Spleen (tissue), 11 donors: Measurements from ENCODE around the gene CCNC. TPM values are rescaled to one million over a fixed set of nuclear protein-coding genes. Genes with fewer than 3 reads are reported as not detected.

Experiments
- DNase-seq: peaks from one replicate; pipeline ENCODE4 v3.0.0-alpha.2; 2020
- H3K27ac ChIP-seq, 8 donors: fragments of 200-600 bp; sonication (generic) in 7 of 8; 1 replicate in 4 of 8; 2 replicates in 4 of 8; pipeline versions ENCODE4 v1.5.0 to v1.8.0; 2016 to 2021; ENCODE audit warnings: inconsistent platforms in 4 of 8, mild to moderate bottlenecking in 4 of 8, moderate library complexity in 1 of 8
- H3K27me3 ChIP-seq, 7 donors: fragments of 200-600 bp; sonication (generic) in 6 of 7; replicated peaks in 1 of 7; 1 replicate in 4 of 7; 2 replicates in 3 of 7; pipeline versions ENCODE4 v1.5.0 to v1.8.0; 2016 to 2021; ENCODE audit warnings: inconsistent platforms in 3 of 7, mild to moderate bottlenecking in 1 of 7
- H3K36me3 ChIP-seq, 6 donors: fragments of 200-600 bp; sonication (generic) in 5 of 6; 1 replicate in 4 of 6; 2 replicates in 2 of 6; pipeline versions ENCODE4 v1.5.0 to v1.8.0; 2016 to 2021; ENCODE audit warnings: inconsistent platforms in 2 of 6
- H3K4me1 ChIP-seq, 6 donors: fragments of 200-600 bp; sonication (generic) in 5 of 6; 1 replicate in 3 of 6; 2 replicates in 3 of 6; pipeline versions ENCODE4 v1.5.0 to v1.8.0; 2016 to 2021; ENCODE audit warnings: inconsistent platforms in 3 of 6
- H3K4me3 ChIP-seq, 8 donors: fragments of 200-600 bp; sonication (generic) in 7 of 8; 1 replicate in 4 of 8; 2 replicates in 4 of 8; pipeline versions ENCODE4 v1.5.0 to v1.8.0; 2016 to 2021; ENCODE audit warnings: inconsistent platforms in 4 of 8, mild to moderate bottlenecking in 4 of 8, moderate library complexity in 2 of 8
- H3K9me3 ChIP-seq, 8 donors: fragments of 200-600 bp; sonication (generic) in 7 of 8; 1 replicate in 4 of 8; 2 replicates in 4 of 8; pipeline versions ENCODE4 v1.5.0 to v1.8.0; 2016 to 2021; ENCODE audit warnings: inconsistent platforms in 4 of 8
- POLR2A ChIP-seq, 3 donors: fragments of 450-650 bp; IDR thresholded peaks; one replicate each; pipeline ENCODE4 v1.5.1; 2017; ENCODE audit warnings: antibody characterized with exemption in 3 of 3, mild to moderate bottlenecking in 1 of 3
- POLR2AphosphoS5 ChIP-seq, 3 donors: sonication (generic); formaldehyde crosslinking; IDR thresholded peaks; one replicate each; pipeline ENCODE4 v1.5.1; 2017; ENCODE audit warnings: antibody characterized with exemption in 3 of 3
- WGBS, 5 donors: extraction: QIAGEN DNeasy Blood & Tissue Kit in 3 of 5; methylation state at CpG; one replicate each; pipeline versions ENCODE4 v1.1.5 to v1.1.7; 2013 to 2018; 5-methylcytosine and 5-hydroxymethylcytosine counted together
- intact Hi-C: fragments of 100-400 bp; cut with DNase I; formaldehyde crosslinking; loops from one replicate; pipeline ENCODE4 v1.15.0; 2023; ENCODE audit warnings: low total_unique reads
- polyA plus RNA-seq, 3 donors: library from polyadenylated mRNA; stranded (reverse); fragments of 200-250 nt; gene quantifications; one replicate each; pipeline ENCODE4 v1.2.1, GENCODE V29; 2013
- total RNA-seq, 7 donors: library from RNA; depleted of rRNA in 3 of 7; stranded (reverse); fragments of >200 nt in 3 of 7; fragmentation: NEBNext Ultra II Directional in 4 of 7; extraction: Animal tissue kit (Norgen Biotek cat#: 25700) in 4 of 7; gene quantifications; one replicate each; pipeline versions ENCODE4 v1.1.0 to v1.2.1, GENCODE V29; 2016 to 2021
- TF ChIP-seq, protein P1 (sequence below), 11 experiments: fragments of 200-600 bp in 7 of 11; fragments of 450-650 bp in 4 of 11; sonication (generic) in 4 of 11; IDR thresholded peaks in 8 of 11; conservative IDR thresholded peaks in 3 of 11; 1 replicate in 7 of 11; 2 replicates in 4 of 11; pipeline versions ENCODE4 v1.4.0 to v1.8.0; 2016 to 2021; ENCODE audit warnings: antibody characterized with exemption in 11 of 11, inconsistent platforms in 4 of 11, mild to moderate bottlenecking in 1 of 11
- donor health status: healthy with polysubstance abuse.
- donor health status: DM: no; HTN: no; CAD: no; lungs with moderate emphysema.
- donor health status: DM: no; HTN: no; CAD: no.
- donor health status: Bipolar disorder and iron deficiency.
- donor health status: healthy.
- donor health status: DM: no; HTN: no; CAD: no.
- donor health status: DM: yes; HTN: yes; CAD: no.

Gene CCNC
- total and polyA plus RNA-seq, 10 donors = 28.8 to 66.0 (median 43.6) TPM

DNA sequence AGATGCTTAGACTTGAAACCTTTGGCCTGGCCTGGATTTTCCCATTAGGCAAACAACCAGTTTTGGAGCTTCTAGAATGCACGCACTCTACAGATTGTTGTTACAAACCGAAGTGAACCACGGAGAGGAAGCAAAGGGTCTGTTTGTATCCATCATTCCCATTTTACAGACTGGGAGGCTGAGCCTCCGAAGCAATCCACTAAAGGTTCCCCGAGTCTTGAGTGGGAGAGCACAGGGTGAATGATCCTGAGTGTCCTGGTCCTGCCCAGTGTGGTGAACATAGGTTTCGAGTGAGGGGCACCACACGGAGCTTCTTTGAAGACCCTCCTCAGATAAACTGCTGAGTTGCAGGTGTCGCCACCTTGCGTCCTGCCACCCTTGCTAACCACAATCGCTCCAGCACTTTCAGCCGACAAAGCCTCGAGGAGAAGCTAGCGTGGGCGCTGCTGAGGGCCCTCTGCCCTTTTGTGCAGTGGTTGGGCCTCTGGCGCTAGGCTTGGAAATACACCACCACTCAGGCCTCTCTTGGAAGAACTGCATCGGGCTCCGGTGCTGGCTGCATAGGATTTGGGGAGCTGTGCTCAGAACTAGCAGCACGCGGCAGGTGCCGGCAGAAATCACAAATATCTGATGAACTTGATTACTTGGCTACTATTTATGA lies 36.7 kb upstream of the CCNC start:
- whole genome bisulfite sequencing, 5 donors = 10 to 17% (median 17%) methylated on average over 13 to 20 of the region's 20 CpGs
- H3K9me3 ChIP-seq = no peaks in the 10 kb centered on the region
- H3K4me1 ChIP-seq = peaks cover 16 to 51% (median 39%) of the 10 kb centered on the region in 6 donors
- H3K4me3 ChIP-seq = no peak overlapping the region
- peak; percentile 68 for DNase-seq
- H3K36me3 ChIP-seq = no peaks in the 10 kb centered on the region
- intact Hi-C loops = no loop called here
- peaks cover 35 to 100% (median 98%) of the 10 kb centered on the region in 7 donors for H3K27me3 ChIP-seq
- no peak overlapping the region for H3K27ac ChIP-seq
- TF ChIP-seq POLR2A (IDR thresholded peaks at IDR 0.05) = no peak
- TF ChIP-seq, protein P1, sequence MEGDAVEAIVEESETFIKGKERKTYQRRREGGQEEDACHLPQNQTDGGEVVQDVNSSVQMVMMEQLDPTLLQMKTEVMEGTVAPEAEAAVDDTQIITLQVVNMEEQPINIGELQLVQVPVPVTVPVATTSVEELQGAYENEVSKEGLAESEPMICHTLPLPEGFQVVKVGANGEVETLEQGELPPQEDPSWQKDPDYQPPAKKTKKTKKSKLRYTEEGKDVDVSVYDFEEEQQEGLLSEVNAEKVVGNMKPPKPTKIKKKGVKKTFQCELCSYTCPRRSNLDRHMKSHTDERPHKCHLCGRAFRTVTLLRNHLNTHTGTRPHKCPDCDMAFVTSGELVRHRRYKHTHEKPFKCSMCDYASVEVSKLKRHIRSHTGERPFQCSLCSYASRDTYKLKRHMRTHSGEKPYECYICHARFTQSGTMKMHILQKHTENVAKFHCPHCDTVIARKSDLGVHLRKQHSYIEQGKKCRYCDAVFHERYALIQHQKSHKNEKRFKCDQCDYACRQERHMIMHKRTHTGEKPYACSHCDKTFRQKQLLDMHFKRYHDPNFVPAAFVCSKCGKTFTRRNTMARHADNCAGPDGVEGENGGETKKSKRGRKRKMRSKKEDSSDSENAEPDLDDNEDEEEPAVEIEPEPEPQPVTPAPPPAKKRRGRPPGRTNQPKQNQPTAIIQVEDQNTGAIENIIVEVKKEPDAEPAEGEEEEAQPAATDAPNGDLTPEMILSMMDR (IDR thresholded peaks at IDR 0.05 in 8 of 11, conservative IDR thresholded peaks at IDR 0.05 in 3 of 11) = no peak
- TF ChIP-seq POLR2AphosphoS5 (IDR thresholded peaks at IDR 0.05) = no peak

DNA sequence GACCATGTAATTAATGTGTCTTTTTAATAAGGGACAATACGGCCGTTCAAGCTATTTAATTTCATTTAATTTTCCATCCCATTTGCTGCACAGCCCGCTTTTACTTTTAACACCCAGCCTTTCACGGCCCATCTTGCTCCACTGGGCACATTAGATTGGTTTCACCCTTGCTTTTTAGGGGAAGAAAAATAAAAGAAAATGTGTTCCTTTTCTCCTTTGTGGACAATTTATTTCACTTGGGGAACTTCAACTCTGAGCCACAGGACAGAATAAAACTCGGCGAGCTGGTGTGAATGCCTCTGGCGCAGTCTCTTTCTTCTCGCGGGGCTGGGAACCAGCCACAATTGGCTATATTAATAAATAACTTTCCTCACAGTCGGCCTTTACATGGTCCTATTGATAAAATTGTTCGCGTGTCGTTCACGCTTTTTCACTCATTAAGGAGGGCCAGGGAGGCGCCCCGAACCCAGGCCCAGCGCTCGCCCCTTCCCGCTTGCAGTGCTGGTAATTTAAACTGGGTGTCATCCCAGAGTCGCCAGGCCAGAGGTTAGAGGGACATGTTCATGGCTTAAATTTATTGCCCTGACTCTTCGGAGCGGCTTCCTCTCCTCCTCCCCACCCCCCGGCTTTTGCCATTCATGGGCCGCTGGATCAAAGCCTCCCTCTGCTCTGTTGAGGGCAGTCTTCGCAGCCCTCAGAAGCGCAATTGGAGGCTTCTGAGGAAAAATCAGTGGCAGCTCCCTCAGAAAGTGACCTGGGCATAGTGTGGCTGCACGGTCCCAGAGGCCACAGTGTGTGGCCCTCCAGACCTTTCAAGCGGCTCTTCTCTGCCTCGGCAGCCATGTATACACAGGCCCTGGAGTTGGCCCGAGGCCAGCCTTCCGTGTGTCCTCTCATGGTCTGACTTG lies 36.0 kb upstream of the CCNC start:
- Histone ChIP-seq H3K27ac (no peak overlapping the region), H3K9me3 (no peaks in the 10 kb centered on the region), H3K4me3 (peak overlapping the region in 6 of 8 donors; percentile 23 to 65 (median 34)), H3K4me1 (peaks cover 14 to 50% (median 39%) of the 10 kb centered on the region in 6 donors), H3K36me3 (no peaks in the 10 kb centered on the region), H3K27me3 (peaks cover 35 to 100% (median 95%) of the 10 kb centered on the region in 7 donors)
- TF ChIP-seq, protein P1 (IDR thresholded peaks at IDR 0.05 in 8 of 11, conservative IDR thresholded peaks at IDR 0.05 in 3 of 11) = no peak
- TF ChIP-seq POLR2AphosphoS5 (IDR thresholded peaks at IDR 0.05) (no peak), POLR2A (IDR thresholded peaks at IDR 0.05) (no peak)
- no peak for DNase-seq
- intact Hi-C loops = no loop called here
- WGBS, 5 donors = 10 to 20% (median 13%) methylated on average over 27 to 31 of the region's 31 CpGs

GRCh38 chr6:99603421-99604165 lies 35.1 kb upstream of the CCNC start:
- Histone ChIP-seq H3K27me3 (peaks cover 35 to 100% (median 93%) of the 10 kb centered on the region in 7 donors), H3K4me3 (peak overlapping the region in 7 of 8 donors; percentile 22 to 65 (median 31)), H3K27ac (no peak overlapping the region), H3K4me1 (peaks cover 14 to 50% (median 39%) of the 10 kb centered on the region in 6 donors), H3K9me3 (no peaks in the 10 kb centered on the region), H3K36me3 (no peaks in the 10 kb centered on the region)
- TF ChIP-seq, protein P1 (IDR thresholded peaks at IDR 0.05 in 8 of 11, conservative IDR thresholded peaks at IDR 0.05 in 3 of 11) = no peak
- no peak for TF ChIP-seq POLR2A (IDR thresholded peaks at IDR 0.05)
- peak in 1 of 3 donors; percentile 27 for TF ChIP-seq POLR2AphosphoS5 (IDR thresholded peaks at IDR 0.05)
- 2 to 4% (median 2%) methylated on average over 38 to 55 of the region's 55 CpGs for WGBS, 5 donors
- intact Hi-C loops = no loop called here
- peak; percentile 78 for DNase-seq
